GM11168 (cell line): Measurements from ENCODE around the gene ITGA1.
"Not testable (repeated sequence)": the region's sequence is repeated elsewhere in the genome, so short reads cannot be mapped to it uniquely, and the experiment has no call there.

Experiments used
- in situ Hi-C: fragments of 300-500 bp; cut with MboI; formaldehyde crosslinking; loops from one replicate; pipeline ENCODE4 v1.12.0; 2022; ENCODE audit warnings: low sequenced_read_pairs; ENCODE audit not compliant: unreplicated experiment

ITGA1 gene

GRCh38 chr5:52856564-52856963, 68.8 kb downstream of the ITGA1 start:
- in situ Hi-C loops, result no loop called here

DNA sequence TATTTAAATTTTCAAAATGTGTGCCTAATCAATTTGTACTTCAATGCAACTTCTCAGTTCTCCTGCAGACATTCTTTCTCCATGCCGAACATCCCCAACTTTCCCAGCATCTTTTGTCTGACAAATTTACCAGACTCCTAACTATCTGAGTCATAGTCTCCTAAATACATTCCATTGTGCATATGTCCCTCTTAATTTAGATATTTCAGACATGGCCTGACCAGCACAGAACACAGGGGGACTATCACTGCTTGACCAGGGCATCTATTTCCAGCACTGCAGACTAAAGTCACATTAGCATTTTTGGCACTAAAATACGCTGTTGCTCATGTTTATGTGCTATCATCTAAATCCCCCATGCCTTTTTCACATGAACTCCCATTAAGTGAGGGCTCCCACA, 71.9 kb downstream of the ITGA1 start:
- in situ Hi-C loops, result no loop called here

DNA sequence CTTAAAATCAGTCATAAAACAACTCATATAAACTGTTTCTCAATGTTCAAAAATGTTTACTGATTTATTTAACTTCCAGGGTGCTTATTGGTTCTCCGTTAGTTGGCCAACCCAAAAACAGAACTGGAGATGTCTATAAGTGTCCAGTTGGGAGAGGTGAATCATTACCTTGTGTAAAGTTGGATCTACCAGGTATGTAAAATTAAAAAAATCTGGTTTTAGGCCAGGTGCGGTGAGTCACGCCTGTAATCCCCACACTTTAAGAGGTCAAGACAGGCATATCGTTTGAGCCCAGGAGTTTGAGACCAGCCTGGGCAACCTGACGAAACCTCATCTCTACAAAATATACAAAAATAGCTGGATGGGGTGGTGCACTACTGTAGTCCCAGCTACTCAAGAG, 73.7 kb downstream of the ITGA1 start:
- in situ Hi-C loops, result no loop called here

- in situ Hi-C loops, result no loop called here
Observed at GRCh38 chr5:52863715-52864290, 76.1 kb downstream of the ITGA1 start.

GRCh38 chr5:52864371-52864770, 76.7 kb downstream of the ITGA1 start:
- in situ Hi-C loops, result no loop called here

GRCh38 chr5:52864884-52865283, 77.2 kb downstream of the ITGA1 start:
- in situ Hi-C loops, result no loop called here

DNA sequence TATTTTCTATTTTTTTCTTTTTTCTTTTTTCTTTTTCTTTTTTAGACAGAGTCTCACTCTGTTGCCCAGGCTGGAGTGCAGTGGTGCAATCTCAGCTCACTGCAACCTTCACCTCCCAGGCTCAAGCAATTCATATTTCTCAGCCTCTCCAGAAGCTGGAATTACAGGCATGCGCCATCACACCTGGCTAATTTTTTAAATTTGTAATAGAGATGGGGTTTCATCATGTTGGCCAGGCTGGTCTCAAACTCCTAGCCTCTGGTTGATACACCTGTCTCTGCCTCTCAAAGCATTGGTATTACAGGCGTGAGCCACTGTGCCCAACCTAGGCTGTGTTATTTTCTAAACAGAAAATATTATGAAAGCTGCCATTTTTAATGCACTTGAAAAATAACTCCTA, 78.3 kb downstream of the ITGA1 start:
- in situ Hi-C loops, result not testable (repeated sequence)

DNA sequence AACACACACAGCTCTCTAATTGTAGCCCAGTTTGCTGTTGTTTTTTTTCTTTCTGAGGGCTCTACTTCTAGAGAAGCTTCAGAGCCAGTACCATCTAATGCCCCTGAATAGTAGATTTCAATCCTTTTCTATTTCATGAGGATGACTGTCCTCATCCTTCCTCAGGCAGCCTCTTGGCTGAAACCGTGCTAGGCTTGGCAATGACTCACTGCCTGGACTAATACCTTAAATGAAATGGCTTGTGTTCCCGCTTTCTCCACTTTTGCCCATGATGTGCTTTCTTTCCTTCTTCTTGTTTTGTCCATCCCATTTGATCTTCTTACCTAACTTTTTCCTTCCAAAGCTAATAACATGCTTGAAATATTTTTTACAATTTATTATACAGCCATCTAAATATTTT, 80.1 kb downstream of the ITGA1 start:
- in situ Hi-C loops, result no loop called here

- in situ Hi-C loops, result no loop called here
Observed at GRCh38 chr5:52868417-52868816, 80.7 kb downstream of the ITGA1 start.

DNA sequence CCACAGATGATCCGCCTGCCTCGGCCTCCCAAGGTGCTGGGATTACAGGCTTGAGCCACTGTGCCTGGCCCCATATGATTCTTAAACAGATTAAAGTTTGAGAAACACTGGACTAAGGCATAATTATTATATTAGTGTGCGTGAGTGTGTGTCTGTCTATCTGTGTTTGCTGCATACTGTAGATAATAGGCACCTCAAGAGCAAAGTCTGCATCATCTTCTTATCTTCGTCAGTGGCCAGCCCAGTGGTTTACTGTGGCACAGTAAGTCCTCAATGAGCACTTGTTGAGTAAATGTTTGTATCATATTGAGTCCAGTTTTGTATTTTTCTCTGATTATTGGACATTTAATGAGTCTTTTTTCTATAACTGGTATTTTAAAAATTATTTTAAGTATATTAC, 81.7 kb downstream of the ITGA1 start:
- in situ Hi-C loops, result no loop called here

GRCh38 chr5:52870448-52870847, 82.7 kb downstream of the ITGA1 start:
- in situ Hi-C loops, result no loop called here

GRCh38 chr5:52875827-52876226, 88.1 kb downstream of the ITGA1 start:
- in situ Hi-C loops, result no loop called here

- in situ Hi-C loops, result no loop called here
Observed at GRCh38 chr5:52876456-52876855, 88.7 kb downstream of the ITGA1 start.

- in situ Hi-C loops, result no loop called here
Observed at GRCh38 chr5:52878656-52879055, 90.9 kb downstream of the ITGA1 start.

DNA sequence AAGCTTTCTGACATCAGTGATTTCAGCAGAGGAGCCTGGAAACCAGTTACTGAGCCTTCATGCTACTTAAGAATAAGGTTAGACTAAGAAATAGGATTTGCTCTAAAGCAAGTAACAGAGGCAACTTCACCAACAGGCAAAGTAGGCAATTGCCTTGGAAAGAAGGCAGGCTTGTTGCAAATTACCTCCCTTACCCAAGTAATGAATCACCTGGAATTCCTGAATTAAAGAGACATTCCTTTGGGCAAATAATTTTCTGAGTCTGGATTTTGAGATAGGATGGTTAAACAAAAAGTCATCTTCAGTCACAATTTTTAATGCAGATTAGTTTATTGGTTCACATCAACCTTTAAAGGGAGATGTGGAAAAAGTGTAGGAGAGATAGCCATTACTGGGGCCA, 92.8 kb downstream of the ITGA1 start:
- in situ Hi-C loops, result no loop called here

DNA sequence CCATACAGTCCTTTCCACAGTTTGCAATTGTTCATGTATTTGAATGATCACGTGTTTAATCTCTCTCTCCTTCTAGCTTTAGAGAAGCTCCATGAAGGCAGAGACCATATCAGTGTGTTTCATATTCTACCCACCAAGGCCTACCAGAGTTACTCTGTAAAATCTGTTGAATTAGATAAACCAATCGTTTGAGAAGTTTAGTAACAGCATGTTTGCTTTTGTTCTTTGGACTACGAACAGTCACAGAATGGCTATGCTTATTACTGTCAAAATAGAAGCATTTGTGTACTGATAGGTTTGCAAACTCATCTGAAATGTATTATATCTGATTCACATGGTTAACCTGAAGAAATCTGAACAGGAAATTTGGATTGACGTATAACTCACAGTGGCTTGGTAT, 93.8 kb downstream of the ITGA1 start:
- in situ Hi-C loops, result no loop called here

GRCh38 chr5:52883110-52883509, 95.4 kb downstream of the ITGA1 start:
- in situ Hi-C loops, result no loop called here

- in situ Hi-C loops, result no loop called here
Observed at GRCh38 chr5:52884453-52884852, 96.7 kb downstream of the ITGA1 start.

DNA sequence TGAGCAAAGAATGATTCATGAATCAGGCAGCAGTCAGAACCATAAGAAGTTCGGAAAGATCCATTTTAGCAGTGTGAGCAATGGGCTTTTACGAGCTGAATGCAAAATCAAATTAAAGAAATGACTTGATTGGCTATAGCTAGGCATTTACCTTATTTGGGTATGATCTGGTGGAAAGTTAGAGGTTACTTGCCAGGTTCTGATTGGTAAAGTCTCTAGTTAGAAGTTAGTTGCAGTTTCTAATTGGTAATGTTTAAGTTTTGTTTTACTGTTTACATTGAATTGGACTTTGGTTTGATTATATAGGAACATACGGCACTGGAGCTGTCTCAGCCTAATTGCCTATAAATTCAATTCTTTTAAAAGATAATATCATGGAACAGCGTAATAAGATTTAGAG, 97.9 kb downstream of the ITGA1 start:
- in situ Hi-C loops, result no loop called here

- in situ Hi-C loops, result no loop called here
Observed at GRCh38 chr5:52886206-52886605, 98.5 kb downstream of the ITGA1 start.

DNA sequence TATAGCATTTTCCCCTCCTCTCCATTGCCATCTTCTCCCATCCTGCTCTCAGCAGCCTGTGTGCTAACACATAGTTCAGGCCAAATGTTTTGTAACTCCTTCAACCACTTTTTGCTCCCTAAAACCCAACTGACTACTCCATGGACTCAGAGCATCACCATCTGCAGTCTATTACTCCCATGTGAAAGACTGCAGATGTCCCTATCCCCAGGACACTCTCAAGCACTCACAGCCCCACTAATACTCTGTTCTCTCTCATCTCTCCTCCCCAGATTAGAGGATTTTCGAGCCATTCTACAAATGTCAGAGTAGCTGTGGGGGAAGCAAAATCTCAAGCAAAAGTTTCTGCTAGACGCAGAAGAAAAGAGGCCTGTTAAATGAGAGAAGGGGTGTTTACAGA, 99.3 kb downstream of the ITGA1 start:
- in situ Hi-C loops, result no loop called here

GRCh38 chr5:52888363-52888762, 100.6 kb downstream of the ITGA1 start:
- in situ Hi-C loops, result no loop called here
